SH-SY5Y (cell line): ENCODE measurements around the gene RAD51B.

Experiments used
- GATA2 ChIP-seq: IDR thresholded peaks from 2 replicates; pipeline ENCODE4 v1.6.1; 2011; ENCODE audit warnings: mild to moderate bottlenecking, low read depth, low read length
- GATA3 ChIP-seq: IDR thresholded peaks from 2 replicates; pipeline ENCODE4 v1.6.1; 2011; ENCODE audit warnings: low read depth, mild to moderate bottlenecking, low read length, moderate library complexity

GRCh38 chr14:68016255-68016914, 196.8 kb downstream of the RAD51B start:
- TF ChIP-seq GATA2 (no peak), GATA3 (no peak)
